ENCODE data around the gene OPCML.

Gene OPCML

GRCh38 chr11:133269267-133269666 is 263.0 kb downstream of the OPCML start (continued):
- TF ChIP-seq CREB5 (CRISPR knock-in tag; IDR thresholded peaks at IDR 0.05; ENCODE audit: low read depth) = no peak
- TF ChIP-seq ZFP3 (CRISPR knock-in tag; IDR thresholded peaks at IDR 0.05) = no peak

- ATAC-seq = no peak
Measured at GRCh38 chr11:133266986-133267385, 265.3 kb downstream of the OPCML start.

More at GRCh38 chr11:133266986-133267385, 265.3 kb downstream of the OPCML start:
- TF ChIP-seq GLIS3 (CRISPR knock-in tag; IDR thresholded peaks at IDR 0.05) (no peak), ZNF8 (CRISPR knock-in tag; IDR thresholded peaks at IDR 0.05) (no peak), BACH2 (CRISPR knock-in tag; IDR thresholded peaks at IDR 0.05; ENCODE audit: borderline replicate concordance) (no peak), CSRNP3 (CRISPR knock-in tag; IDR thresholded peaks at IDR 0.05) (no peak), RARB (CRISPR knock-in tag; IDR thresholded peaks at IDR 0.05) (no peak), SNAI2 (CRISPR knock-in tag; IDR thresholded peaks at IDR 0.05) (no peak), TCF4 (CRISPR knock-in tag; IDR thresholded peaks at IDR 0.05; ENCODE audit: borderline replicate concordance) (no peak), TOX (CRISPR knock-in tag; IDR thresholded peaks at IDR 0.05; ENCODE audit: borderline replicate concordance) (no peak), ARNTL (CRISPR knock-in tag; IDR thresholded peaks at IDR 0.05; ENCODE audit: borderline replicate concordance, low read depth) (no peak), PATZ1 (CRISPR knock-in tag; IDR thresholded peaks at IDR 0.05; ENCODE audit: borderline replicate concordance) (no peak), ZC3H10 (CRISPR knock-in tag; IDR thresholded peaks at IDR 0.05) (no peak), OSR1 (CRISPR knock-in tag; IDR thresholded peaks at IDR 0.05) (no peak), ZFP3 (CRISPR knock-in tag; IDR thresholded peaks at IDR 0.05) (no peak), TSHZ2 (CRISPR knock-in tag; IDR thresholded peaks at IDR 0.05) (no peak), ZNF70 (CRISPR knock-in tag; IDR thresholded peaks at IDR 0.05) (no peak), ZNF565 (CRISPR knock-in tag; conservative IDR thresholded peaks at IDR 0.05; ENCODE audit: low read depth) (no peak), POU6F1 (CRISPR knock-in tag; IDR thresholded peaks at IDR 0.05; ENCODE audit: borderline replicate concordance, low read depth) (no peak), PPARA (CRISPR knock-in tag; IDR thresholded peaks at IDR 0.05; ENCODE audit: borderline replicate concordance) (no peak), CREB5 (CRISPR knock-in tag; IDR thresholded peaks at IDR 0.05; ENCODE audit: low read depth) (no peak)

All from SK-N-SH treated with all-trans-retinoic acid at 6 μM for 48 hours (cell line).